ENCODE measurements around the gene PTPRF. TPM values are rescaled to one million over a fixed set of nuclear protein-coding genes. Genes with fewer than 3 reads are reported as not detected.

The PTPRF gene
- total and polyA plus RNA-seq, 4 donors = 40.0 to 160 (median 92.1) TPM

GRCh38 chr1:43600033-43601020, 69.6 kb downstream of the PTPRF start:
- H3K9me3 ChIP-seq (ENCODE audit: control insufficient read depth in 4 of 4, insufficient read depth in 3 of 4, low read length in 3 of 4) = no peaks in the 10 kb centered on the region
- H3K4me1 ChIP-seq (ENCODE audit: control insufficient read depth in 5 of 5, insufficient read depth in 5 of 5, low read length in 5 of 5) = no peaks in the 10 kb centered on the region
- H3K9ac ChIP-seq (ENCODE audit: insufficient read depth in 1 of 2, low read length in 2 of 2) = no peak overlapping the region
- H3K27ac ChIP-seq (ENCODE audit: low read depth in 1 of 2, low read length in 1 of 2) = no peak overlapping the region
- TF ChIP-seq, protein P1, sequence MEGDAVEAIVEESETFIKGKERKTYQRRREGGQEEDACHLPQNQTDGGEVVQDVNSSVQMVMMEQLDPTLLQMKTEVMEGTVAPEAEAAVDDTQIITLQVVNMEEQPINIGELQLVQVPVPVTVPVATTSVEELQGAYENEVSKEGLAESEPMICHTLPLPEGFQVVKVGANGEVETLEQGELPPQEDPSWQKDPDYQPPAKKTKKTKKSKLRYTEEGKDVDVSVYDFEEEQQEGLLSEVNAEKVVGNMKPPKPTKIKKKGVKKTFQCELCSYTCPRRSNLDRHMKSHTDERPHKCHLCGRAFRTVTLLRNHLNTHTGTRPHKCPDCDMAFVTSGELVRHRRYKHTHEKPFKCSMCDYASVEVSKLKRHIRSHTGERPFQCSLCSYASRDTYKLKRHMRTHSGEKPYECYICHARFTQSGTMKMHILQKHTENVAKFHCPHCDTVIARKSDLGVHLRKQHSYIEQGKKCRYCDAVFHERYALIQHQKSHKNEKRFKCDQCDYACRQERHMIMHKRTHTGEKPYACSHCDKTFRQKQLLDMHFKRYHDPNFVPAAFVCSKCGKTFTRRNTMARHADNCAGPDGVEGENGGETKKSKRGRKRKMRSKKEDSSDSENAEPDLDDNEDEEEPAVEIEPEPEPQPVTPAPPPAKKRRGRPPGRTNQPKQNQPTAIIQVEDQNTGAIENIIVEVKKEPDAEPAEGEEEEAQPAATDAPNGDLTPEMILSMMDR (IDR thresholded peaks at IDR 0.05; ENCODE audit: control extremely low read depth, extremely low read depth) = no peak
- DNase-seq (no peak), ATAC-seq (ENCODE audit: insufficient read depth, low FRiP score) (no peak)
- peaks cover 0 to 15% (median 9%) of the 10 kb centered on the region in 4 donors for H3K36me3 ChIP-seq (ENCODE audit: control insufficient read depth in 4 of 4, insufficient read depth in 4 of 4, low read length in 4 of 4)
- no peaks in the 10 kb centered on the region for H3K27me3 ChIP-seq (ENCODE audit: control insufficient read depth in 3 of 3, insufficient read depth in 3 of 3, low read length in 2 of 3)
- WGBS, 2 donors = 84 to 92% methylated on average over 19 of the region's 19 CpGs
- H3K4me3 ChIP-seq = no peak overlapping the region

GRCh38 chr1:43602990-43603389, 72.3 kb downstream of the PTPRF start:
- no peak overlapping the region for H3K27ac ChIP-seq (ENCODE audit: low read depth in 1 of 2, low read length in 1 of 2)
- 88% methylated on average over 10 of the region's 10 CpGs for WGBS, 2 donors
- no peaks in the 10 kb centered on the region for H3K9me3 ChIP-seq (ENCODE audit: control insufficient read depth in 4 of 4, insufficient read depth in 3 of 4, low read length in 3 of 4)
- no peaks in the 10 kb centered on the region for H3K27me3 ChIP-seq (ENCODE audit: control insufficient read depth in 3 of 3, insufficient read depth in 3 of 3, low read length in 2 of 3)
- H3K4me3 ChIP-seq = no peak overlapping the region
- H3K4me1 ChIP-seq (ENCODE audit: control insufficient read depth in 5 of 5, insufficient read depth in 5 of 5, low read length in 5 of 5) = no peaks in the 10 kb centered on the region
- ATAC-seq (ENCODE audit: insufficient read depth, low FRiP score) (no peak), DNase-seq (no peak)
- peaks cover 0 to 28% (median 5%) of the 10 kb centered on the region in 4 donors for H3K36me3 ChIP-seq (ENCODE audit: control insufficient read depth in 4 of 4, insufficient read depth in 4 of 4, low read length in 4 of 4)
- TF ChIP-seq, protein P1 (IDR thresholded peaks at IDR 0.05; ENCODE audit: control extremely low read depth, extremely low read depth) = no peak
- no peak overlapping the region for H3K9ac ChIP-seq (ENCODE audit: insufficient read depth in 1 of 2, low read length in 2 of 2)

GRCh38 chr1:43604192-43604591, 73.5 kb downstream of the PTPRF start:
- Histone ChIP-seq H3K9ac (ENCODE audit: insufficient read depth in 1 of 2, low read length in 2 of 2) (no peak overlapping the region), H3K36me3 (ENCODE audit: control insufficient read depth in 4 of 4, insufficient read depth in 4 of 4, low read length in 4 of 4) (peaks cover 0 to 31% (median 5%) of the 10 kb centered on the region in 4 donors)
- WGBS, 2 donors = 91 to 94% methylated on average over 5 of the region's 5 CpGs

More at GRCh38 chr1:43604192-43604591, 73.5 kb downstream of the PTPRF start:
- Histone ChIP-seq H3K4me3 (no peak overlapping the region), H3K27ac (ENCODE audit: low read depth in 1 of 2, low read length in 1 of 2) (no peak overlapping the region), H3K9me3 (ENCODE audit: control insufficient read depth in 4 of 4, insufficient read depth in 3 of 4, low read length in 3 of 4) (no peaks in the 10 kb centered on the region), H3K4me1 (ENCODE audit: control insufficient read depth in 5 of 5, insufficient read depth in 5 of 5, low read length in 5 of 5) (no peaks in the 10 kb centered on the region), H3K27me3 (ENCODE audit: control insufficient read depth in 3 of 3, insufficient read depth in 3 of 3, low read length in 2 of 3) (no peaks in the 10 kb centered on the region)
- DNase-seq = no peak
- TF ChIP-seq, protein P1 (IDR thresholded peaks at IDR 0.05; ENCODE audit: control extremely low read depth, extremely low read depth) = no peak
- ATAC-seq (ENCODE audit: insufficient read depth, low FRiP score) = no peak
